GM18511 (cell line): ENCODE data around the gene INSIG1.

Experiments
- ATAC-seq: cut with Tn5 transposase; IDR thresholded peaks from one replicate; pipeline ENCODE4 v1.9.1; 2021; ENCODE audit warnings: mild to moderate bottlenecking, moderate library complexity; ENCODE audit not compliant: unreplicated experiment

Gene INSIG1

GRCh38 chr7:155344618-155345433 is 47.1 kb downstream of the INSIG1 start:
- ATAC-seq = peak; percentile 90

- ATAC-seq = peak; percentile 14
These were observed 47.8 kb downstream of the INSIG1 start for GRCh38 chr7:155345490-155345889.

GRCh38 chr7:155346285-155346684 is 48.6 kb downstream of the INSIG1 start:
- no peak for ATAC-seq

GRCh38 chr7:155348806-155349205 is 51.1 kb downstream of the INSIG1 start:
- ATAC-seq = no peak

- no peak for ATAC-seq
These were observed 52.1 kb downstream of the INSIG1 start for GRCh38 chr7:155349601-155350331.

GRCh38 chr7:155351120-155351870 is 53.6 kb downstream of the INSIG1 start:
- no peak for ATAC-seq

GRCh38 chr7:155352076-155352752 is 54.5 kb downstream of the INSIG1 start:
- no peak for ATAC-seq

- ATAC-seq = no peak
These were observed 55.1 kb downstream of the INSIG1 start for GRCh38 chr7:155352753-155353115.

GRCh38 chr7:155353256-155353897 is 55.7 kb downstream of the INSIG1 start:
- no peak for ATAC-seq

GRCh38 chr7:155354371-155355048 is 56.8 kb downstream of the INSIG1 start:
- no peak for ATAC-seq

GRCh38 chr7:155355176-155355575 is 57.5 kb downstream of the INSIG1 start:
- no peak for ATAC-seq

- ATAC-seq = no peak
These were observed 58.1 kb downstream of the INSIG1 start for GRCh38 chr7:155355745-155356144.

GRCh38 chr7:155356323-155357105 is 58.8 kb downstream of the INSIG1 start:
- no peak for ATAC-seq

GRCh38 chr7:155357573-155358041 is 59.9 kb downstream of the INSIG1 start:
- peak; percentile 26 for ATAC-seq

- ATAC-seq = no peak
These were observed 60.6 kb downstream of the INSIG1 start for GRCh38 chr7:155358066-155358947.

- no peak for ATAC-seq
These were observed 61.5 kb downstream of the INSIG1 start for GRCh38 chr7:155358948-155359712.
